HepG2 (cell line): ENCODE data around the gene ID4. TPM values are rescaled to one million over a fixed set of nuclear protein-coding genes. Genes with fewer than 3 reads are reported as not detected.
A peak's percentile ranks its signal among the peaks of the same experiment; 100 is the strongest.

Experiments used
- ARID4A ChIP-seq: sonication (generic); formaldehyde crosslinking; IDR thresholded peaks from 2 replicates; pipeline ENCODE4 v1.5.0; 2020; ENCODE audit warnings: mild to moderate bottlenecking, missing genetic modification reagents, borderline replicate concordance
- CBX2 ChIP-seq, 2 experiments: fragments of 200-600 bp in 1 of 2; sonication (generic); formaldehyde crosslinking in 1 of 2; IDR thresholded peaks; 2 replicates each; pipeline versions ENCODE4 v1.7.0 to v1.8.1; 2018 to 2022; ENCODE audit warnings: low read depth in 2 of 2, low read length in 1 of 2, mild to moderate bottlenecking in 1 of 2, missing genetic modification reagents in 1 of 2
- EED ChIP-seq: sonication (generic); formaldehyde crosslinking; IDR thresholded peaks from 2 replicates; pipeline ENCODE4 v1.5.0; 2020; ENCODE audit warnings: mild to moderate bottlenecking, missing genetic modification reagents
- IKZF1 ChIP-seq: fragments of 450-650 bp; IDR thresholded peaks from 2 replicates; pipeline ENCODE4 v1.7.1; 2016
- IRF2 ChIP-seq: IDR thresholded peaks from 2 replicates; pipeline ENCODE4 v1.6.1; 2018; ENCODE audit warnings: missing genetic modification reagents, missing compliant biosample characterization
- MTF1 ChIP-seq: sonication (generic); formaldehyde crosslinking; IDR thresholded peaks from 2 replicates; pipeline ENCODE4 v1.5.0; 2020; ENCODE audit warnings: missing genetic modification reagents
- NFAT5 ChIP-seq: sonication (generic); formaldehyde crosslinking; IDR thresholded peaks from 2 replicates; pipeline ENCODE4 v1.4.0; 2020; ENCODE audit warnings: missing genetic modification reagents
- PLSCR1 ChIP-seq: sonication (generic); formaldehyde crosslinking; IDR thresholded peaks from 2 replicates; pipeline ENCODE4 v1.5.0; 2020; ENCODE audit warnings: missing genetic modification reagents, mild to moderate bottlenecking, borderline replicate concordance
- PTBP1 ChIP-seq: fragments of 200-400 bp; formaldehyde crosslinking; IDR thresholded peaks from 2 replicates; pipeline ENCODE4 v1.6.1; 2018; ENCODE audit warnings: low read length, low read depth; ENCODE audit not compliant: poor library complexity, severe bottlenecking
- SOX5 ChIP-seq: IDR thresholded peaks from 2 replicates; pipeline ENCODE4 v1.6.1; 2016; ENCODE audit warnings: borderline replicate concordance
- SPEN ChIP-seq: sonication (generic); formaldehyde crosslinking; IDR thresholded peaks from 2 replicates; pipeline ENCODE4 v1.5.1; 2020; ENCODE audit warnings: low read depth, mild to moderate bottlenecking, missing genetic modification reagents
- ZBTB43 ChIP-seq: sonication (generic); formaldehyde crosslinking; conservative IDR thresholded peaks from 2 replicates; pipeline ENCODE4 v1.4.0; 2020; ENCODE audit warnings: missing genetic modification reagents
- ZFP1 ChIP-seq: IDR thresholded peaks from 2 replicates; pipeline ENCODE4 v1.6.1; 2016
- ZNF335 ChIP-seq: sonication (generic); formaldehyde crosslinking; IDR thresholded peaks from 2 replicates; pipeline ENCODE4 v1.4.0; 2020; ENCODE audit warnings: missing genetic modification reagents
- ZNF468 ChIP-seq: sonication (generic); formaldehyde crosslinking; IDR thresholded peaks from 2 replicates; pipeline ENCODE4 v1.8.0; 2022; ENCODE audit warnings: mild to moderate bottlenecking, moderate library complexity, missing genetic modification reagents
- ZNF598 ChIP-seq: sonication (generic); formaldehyde crosslinking; IDR thresholded peaks from 2 replicates; pipeline ENCODE4 v1.5.1; 2020; ENCODE audit warnings: mild to moderate bottlenecking, missing genetic modification reagents, borderline replicate concordance
- ZNF629 ChIP-seq: sonication (generic); formaldehyde crosslinking; conservative IDR thresholded peaks from 2 replicates; pipeline ENCODE4 v1.5.0; 2020; ENCODE audit warnings: missing genetic modification reagents
- ZSCAN31 ChIP-seq: sonication (generic); formaldehyde crosslinking; IDR thresholded peaks from 2 replicates; pipeline ENCODE4 v1.5.0; 2020; ENCODE audit warnings: low read depth, mild to moderate bottlenecking, missing genetic modification reagents
- polyA plus RNA-seq, 8 experiments: library from polyadenylated mRNA; depleted of rRNA in 3 of 8; stranded (reverse) in 7 of 8; unstranded in 1 of 8; fragments of >200 nt; fragmentation: Illumina TruSeq in 4 of 8; extraction: Trizol in 4 of 8; gene quantifications; 2 replicates each; pipeline versions ENCODE4 v1.2.1 to v1.2.3, GENCODE V29; 2011 to 2016; ENCODE audit warnings: low read depth in 4 of 8, missing spikeins in 1 of 8, mixed read lengths in 1 of 8; ENCODE audit not compliant: insufficient read depth in 1 of 8
- total RNA-seq, 5 experiments: library from RNA; depleted of rRNA; stranded (reverse); fragments of >200 nt; fragmentation: Illumina TruSeq; extraction: Trizol; gene quantifications; 2 replicates each; pipeline ENCODE4 v1.2.3, GENCODE V29; 2016; ENCODE audit warnings: low read depth in 1 of 5

The ID4 gene
- total and polyA plus RNA-seq, 2 of the 13 experiments (the other 11 are each of a cell fraction or from before 2014, with no cell fraction given): 0.20 to 0.44 TPM

GRCh38 chr6:19851241-19852089 is 14.3 kb downstream of the ID4 start (continued):
- no peak for TF ChIP-seq NFAT5 (CRISPR knock-in tag)
- no peak for TF ChIP-seq ZFP1 (CRISPR knock-in tag)
- TF ChIP-seq ZNF335 (CRISPR knock-in tag): no peak
- no peak for TF ChIP-seq ZSCAN31 (CRISPR knock-in tag)
- TF ChIP-seq MTF1 (CRISPR knock-in tag): no peak
- TF ChIP-seq SPEN (CRISPR knock-in tag): no peak
- 0 out of 2 replicates have a peak, but pooled peaks have one; percentile 21 for TF ChIP-seq SOX5 (CRISPR knock-in tag)
- TF ChIP-seq ZNF468 (CRISPR knock-in tag): no peak
- no peak for TF ChIP-seq ZBTB43 (CRISPR knock-in tag)
- TF ChIP-seq EED (CRISPR knock-in tag): 0 out of 2 replicates have a peak, but pooled peaks have one; percentile 47
- TF ChIP-seq IRF2: 0 out of 2 replicates have a peak, but pooled peaks have one; percentile 41
- TF ChIP-seq PTBP1: no peak
- TF ChIP-seq CBX2 (IDR thresholded peaks at IDR 0.05; ENCODE audit: low read depth, low read length): no peak
- TF ChIP-seq CBX2 (CRISPR knock-in tag; IDR thresholded peaks at IDR 0.05; ENCODE audit: low read depth): no peak
- no peak for TF ChIP-seq ARID4A (CRISPR knock-in tag)
- no peak for TF ChIP-seq IKZF1
- no peak for TF ChIP-seq PLSCR1
- TF ChIP-seq ZNF629 (CRISPR knock-in tag): no peak
- no peak for TF ChIP-seq ZNF598 (CRISPR knock-in tag)
